ENCODE data around the gene ECT2L. TPM values are rescaled to one million over a fixed set of nuclear protein-coding genes. Genes with fewer than 3 reads are reported as not detected.
A peak's percentile ranks its signal among the peaks of the same experiment; 100 is the strongest.

The ECT2L gene
- total RNA-seq, 1 experiment from 2014 or later: not detected

DNA sequence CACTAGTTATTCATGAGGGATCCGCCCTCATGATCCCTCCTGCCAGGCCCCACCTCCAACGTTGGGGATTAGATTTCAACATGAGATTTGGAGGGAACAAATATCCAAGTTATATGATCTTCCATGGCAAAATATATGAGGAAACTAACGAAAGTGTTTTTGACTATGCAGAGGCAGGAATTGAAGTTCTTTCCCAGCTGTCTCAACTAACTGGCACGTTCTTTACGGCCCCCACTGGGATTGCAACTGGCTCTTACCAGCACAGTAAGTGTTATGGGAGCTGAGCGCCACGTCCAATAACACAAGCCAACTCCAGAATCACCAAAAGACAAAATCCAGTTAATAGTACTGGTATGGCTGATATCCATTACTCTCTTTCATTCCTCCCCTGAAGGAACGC lies 66.6 kb downstream of the ECT2L start:
- no peak for DNase-seq (ENCODE audit: low read depth)

DNA sequence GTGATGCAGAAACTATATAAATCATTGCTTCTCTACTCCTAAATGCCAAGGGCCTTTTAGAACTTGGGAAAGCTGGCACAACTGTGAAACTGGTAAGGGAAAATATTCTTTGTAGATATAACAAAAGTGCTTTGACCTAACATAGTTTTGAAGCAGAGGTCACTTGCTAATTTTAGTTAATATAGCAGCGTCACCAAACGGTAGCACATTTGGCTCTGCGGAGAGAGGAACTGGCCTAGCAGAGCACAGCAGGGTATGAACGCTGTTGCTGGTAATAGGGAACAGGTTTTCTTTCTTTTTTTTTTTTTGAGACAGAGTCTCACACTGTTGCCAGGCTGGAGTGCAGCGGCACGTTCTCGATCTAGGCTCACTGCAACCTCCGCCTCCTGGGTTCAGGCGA lies 67.4 kb downstream of the ECT2L start:
- no peak for DNase-seq (ENCODE audit: low read depth)

DNA sequence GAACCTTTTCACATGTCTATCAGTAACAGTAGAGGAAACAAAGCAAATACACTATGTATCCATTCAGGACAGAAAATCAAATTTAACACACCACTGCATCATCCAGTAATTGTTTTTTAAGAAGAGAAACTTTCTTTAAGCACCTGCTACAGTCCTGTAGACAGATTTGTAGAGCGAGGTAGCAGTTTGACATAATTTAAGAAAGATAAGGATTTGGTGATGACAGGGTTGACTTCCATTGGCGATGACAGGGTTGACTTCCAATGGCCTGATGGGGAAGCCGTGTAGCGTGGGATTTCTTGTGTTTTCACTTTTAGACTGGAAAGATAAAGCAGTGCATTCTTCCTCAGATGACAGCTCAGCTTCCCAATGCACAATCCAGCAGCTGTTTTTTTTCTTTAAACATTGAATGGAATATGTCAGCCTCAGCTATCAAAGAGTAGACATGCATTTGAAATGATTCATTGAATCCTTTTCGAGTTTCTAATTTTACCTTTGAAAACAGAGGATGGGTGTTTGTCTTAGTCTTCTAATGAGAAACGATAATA lies 68.5 kb downstream of the ECT2L start:
- DNase-seq (ENCODE audit: low read depth): no peak

DNA sequence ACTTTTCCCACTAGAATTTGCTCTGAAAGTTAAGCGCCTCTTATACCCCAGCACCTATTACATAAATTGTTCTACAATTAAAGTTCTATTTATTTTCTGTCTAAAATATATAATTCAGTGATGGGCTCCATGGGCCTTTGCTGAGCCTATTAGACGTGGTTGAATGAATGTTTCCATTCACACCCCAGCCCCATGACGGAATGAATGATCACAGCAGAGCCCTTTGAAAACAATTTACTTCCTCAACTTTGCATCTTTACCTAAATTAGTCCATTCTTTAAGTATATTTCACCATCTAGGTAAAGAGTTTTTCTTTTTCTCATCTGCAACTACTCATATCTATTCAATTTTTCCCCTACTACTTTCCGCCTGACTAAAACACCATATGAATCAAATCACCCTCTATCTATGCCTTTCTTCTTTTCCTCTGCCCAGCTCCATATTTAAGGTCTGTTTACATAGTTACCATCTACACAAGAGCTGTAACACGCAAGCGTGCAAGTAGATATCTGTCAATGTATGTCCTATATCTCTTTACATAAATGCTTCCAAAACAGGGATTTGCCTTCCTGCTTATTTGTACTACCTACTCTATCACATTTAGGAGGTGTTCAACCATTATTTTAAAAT lies 69.7 kb downstream of the ECT2L start:
- no peak for DNase-seq (ENCODE audit: low read depth)

DNA sequence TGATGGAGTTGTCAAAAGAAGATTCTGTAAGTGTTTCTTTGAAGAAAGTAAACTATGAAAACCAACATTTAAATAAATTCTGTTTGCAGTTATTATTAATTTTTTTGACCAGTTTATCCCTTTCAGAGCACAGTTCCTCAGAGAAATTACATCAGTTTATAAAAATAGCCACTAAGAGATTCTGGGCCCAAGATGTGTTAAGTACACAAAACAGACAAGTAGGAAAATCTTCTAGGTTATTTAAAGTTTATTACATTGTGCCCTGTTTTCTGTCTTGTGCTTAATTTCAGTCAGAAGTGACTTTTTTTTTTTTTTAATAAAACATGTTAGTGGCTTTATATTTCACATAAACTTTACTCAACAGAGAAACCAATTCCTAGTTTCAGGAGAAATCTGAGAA lies 72.3 kb downstream of the ECT2L start:
- DNase-seq (ENCODE audit: low read depth): no peak

DNA sequence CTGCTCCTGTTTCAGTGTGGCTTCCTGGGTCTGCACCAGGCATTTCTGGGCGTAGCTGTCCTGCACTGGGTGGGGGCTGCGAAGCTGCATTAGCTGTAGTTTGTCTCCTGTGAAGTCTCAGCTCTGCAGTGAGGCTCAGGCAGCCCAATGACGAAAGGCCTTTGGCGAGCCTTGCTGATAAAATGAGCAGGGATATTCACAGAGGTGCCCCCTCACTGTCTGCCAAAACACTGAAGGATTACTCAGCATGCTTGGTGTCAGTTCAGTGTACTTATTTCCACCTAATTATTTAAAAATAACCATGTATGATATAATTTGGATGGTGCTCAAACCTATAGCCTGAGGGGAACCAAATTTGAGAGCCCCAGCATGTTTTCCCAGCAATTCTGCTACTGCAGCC lies 73.5 kb downstream of the ECT2L start:
- no peak for DNase-seq (ENCODE audit: low read depth)

DNA sequence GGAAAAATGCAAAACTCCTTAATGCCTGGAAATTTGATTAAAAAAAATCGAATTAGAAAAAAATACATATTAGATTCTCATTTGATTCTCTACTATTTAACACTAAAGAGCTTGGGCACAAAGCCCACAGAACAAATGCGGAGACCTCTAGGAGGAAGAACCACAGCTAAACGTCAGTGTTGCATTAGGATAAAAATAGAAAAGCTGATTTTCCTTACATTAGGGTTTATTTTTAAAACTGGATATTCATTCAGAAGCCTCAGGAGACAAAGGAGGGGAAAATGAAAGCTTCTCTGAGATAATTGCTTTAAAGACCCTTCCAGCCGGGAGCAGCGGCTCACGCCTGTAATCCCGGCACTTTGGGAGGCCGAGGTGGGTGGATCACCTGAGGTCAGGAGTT lies 77.3 kb downstream of the ECT2L start:
- no peak for DNase-seq (ENCODE audit: low read depth)

DNA sequence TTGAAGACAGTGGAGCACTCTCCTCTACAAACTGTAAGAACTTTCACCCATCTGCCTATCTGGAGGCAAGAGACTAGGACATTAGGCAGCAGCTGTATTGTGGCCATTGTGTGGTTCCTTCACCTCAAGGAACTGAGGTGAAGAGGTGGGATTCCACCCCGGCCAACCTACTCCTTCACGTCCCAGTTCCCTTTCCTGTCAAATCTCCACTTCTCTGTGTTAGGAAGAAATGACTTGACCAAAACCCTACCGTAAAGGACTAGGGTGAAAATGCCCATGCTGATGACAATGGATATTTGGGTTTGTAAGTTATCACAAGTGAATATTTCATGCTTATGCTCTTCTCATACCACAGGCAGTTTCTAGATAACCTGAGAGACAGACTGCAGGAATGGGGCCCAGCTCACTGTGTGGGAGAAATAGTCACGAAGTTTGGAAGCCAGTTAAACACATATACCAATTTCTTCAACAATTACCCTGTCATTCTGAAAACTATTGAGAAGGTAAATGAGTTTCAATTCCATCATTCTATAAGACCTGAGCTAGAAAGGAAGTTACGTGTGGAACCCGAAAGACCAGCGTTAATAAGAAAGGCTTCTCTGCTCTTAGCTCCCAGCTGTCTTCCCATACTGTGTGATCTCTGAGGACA lies 86.6 kb downstream of the ECT2L start:
- DNase-seq (ENCODE audit: low read depth): no peak

DNA sequence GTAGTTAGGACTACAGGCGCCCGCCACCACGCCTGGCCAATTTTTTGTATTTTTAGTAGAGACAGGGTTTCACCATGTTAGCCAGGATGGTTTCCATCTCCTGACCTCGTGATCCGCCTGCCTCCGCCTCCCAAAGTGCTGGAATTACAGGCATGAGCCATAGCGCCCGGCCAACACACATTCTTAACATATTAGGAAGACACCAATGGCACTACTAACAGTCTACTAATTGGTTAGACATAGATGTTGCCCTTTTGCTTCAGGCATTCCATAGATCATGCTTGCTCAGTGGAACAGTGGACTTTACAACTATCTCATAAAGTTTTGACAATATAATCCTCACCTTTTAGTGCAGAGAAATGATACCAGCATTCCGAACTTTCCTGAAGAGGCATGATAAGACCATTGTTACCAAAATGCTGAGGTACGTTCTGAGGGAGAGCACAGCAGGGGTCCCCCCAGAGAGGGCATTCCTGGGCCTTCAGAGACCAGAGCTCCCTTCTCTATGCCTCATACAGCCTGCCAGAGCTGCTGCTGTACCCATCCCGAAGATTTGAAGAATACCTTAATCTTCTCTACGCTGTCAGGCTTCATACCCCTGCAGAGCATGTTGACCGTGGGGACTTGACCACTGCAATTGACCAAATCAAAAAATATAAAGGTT lies 89.4 kb downstream of the ECT2L start:
- no peak for DNase-seq (ENCODE audit: low read depth)

DNA sequence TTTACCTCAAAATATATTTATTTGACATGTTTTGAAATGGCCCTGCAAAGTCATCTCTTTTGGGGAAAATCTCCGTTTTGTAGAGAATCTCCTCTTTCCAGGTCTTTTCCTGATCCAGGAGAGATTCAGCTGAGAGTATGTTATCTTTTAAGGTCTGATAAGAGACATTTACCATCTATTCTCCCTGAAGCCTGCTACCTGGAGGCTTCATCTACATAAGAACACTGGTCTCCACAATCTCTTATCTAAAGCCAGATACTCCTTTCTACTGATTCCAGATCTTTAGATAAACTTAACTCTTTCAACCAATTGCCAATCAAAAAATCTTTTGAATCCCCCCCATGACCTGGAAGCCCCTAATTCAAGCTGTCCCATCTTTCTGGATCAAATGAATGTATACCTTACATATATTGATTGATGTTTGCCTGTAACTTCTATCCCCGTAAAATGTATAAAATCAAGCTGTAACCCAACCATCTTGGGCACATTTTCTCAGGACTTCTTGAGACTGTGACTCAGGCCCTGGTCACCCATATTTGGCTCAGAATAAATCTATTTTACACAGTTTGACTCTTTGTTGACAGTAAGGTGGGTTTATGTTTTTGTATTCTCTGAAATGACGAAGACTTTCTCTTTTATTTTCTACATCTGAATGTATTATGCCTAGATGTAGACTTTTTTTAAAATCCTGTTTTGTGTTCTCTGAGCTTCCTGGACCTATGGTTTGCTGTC lies 95.5 kb downstream of the ECT2L start:
- DNase-seq (ENCODE audit: low read depth): peak; percentile 58

DNA sequence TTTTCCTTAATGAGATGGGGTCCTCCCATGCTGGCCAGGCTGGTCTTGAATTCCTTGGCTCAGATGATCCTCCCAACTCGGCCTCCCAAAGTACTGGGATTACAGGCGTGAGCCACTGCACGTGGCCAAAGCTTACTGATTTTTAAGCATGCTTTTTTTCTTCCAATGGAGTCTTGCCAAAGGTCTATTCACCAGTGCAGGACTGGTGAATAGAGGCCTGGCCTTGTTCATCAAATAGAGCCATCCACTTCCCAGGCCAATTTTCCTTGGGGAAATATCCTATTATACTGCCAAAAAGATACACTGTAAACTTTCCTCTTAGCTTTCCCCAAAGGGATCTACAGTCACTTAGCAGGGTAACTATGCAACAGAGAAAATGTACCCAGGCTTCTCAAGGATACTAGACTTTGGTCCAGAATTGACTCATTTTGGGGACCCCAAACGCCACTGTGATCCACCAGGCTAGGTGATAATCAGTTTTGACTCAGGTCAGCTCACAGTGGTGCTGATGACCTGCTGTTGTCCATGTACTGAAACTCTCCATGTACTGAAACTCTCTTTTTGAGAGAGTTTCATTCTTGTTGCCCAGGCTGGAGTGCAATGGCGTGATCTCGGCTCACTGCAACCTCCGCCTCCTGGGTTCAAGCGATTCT lies 100.3 kb downstream of the ECT2L start:
- DNase-seq (ENCODE audit: low read depth): no peak

DNA sequence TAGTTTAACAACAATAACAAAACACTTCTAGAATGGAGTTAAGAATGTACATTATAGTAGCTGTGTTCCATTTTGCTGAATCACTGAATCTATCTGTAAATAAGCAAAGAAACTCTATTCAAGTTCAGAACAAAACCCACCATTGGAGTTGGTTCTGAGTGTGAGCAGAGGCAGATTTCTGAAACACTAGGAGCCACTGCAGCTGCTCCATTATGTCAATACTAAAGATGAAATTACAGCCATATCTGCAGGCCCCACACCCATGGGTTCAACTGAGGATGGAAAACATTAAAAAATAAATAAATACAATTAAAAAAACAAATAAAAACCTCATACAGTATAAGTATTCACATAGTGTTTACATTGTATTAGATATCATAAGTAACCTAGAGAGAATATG lies 101.1 kb downstream of the ECT2L start:
- no peak for DNase-seq (ENCODE audit: low read depth)

DNA sequence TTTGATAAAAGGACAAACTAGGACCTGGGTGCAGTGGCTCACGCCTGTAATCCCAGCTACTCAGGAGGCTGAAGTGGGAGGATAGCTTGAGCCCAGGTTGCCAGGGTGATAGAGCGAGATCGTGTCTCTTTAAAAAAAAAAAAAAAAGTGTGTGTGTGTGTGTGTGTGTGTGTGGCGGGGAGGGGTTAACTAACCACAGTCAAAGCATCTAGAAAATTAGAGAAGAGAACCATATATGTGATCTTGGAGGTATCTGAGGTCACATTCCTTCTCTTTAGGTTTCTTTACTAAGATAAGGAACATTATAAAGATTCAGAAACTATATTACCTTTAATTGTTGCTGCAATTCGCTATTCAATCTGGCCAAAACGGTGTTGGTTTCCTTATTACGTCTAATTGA lies 111.3 kb downstream of the ECT2L start:
- no peak for DNase-seq (ENCODE audit: low read depth)

DNA sequence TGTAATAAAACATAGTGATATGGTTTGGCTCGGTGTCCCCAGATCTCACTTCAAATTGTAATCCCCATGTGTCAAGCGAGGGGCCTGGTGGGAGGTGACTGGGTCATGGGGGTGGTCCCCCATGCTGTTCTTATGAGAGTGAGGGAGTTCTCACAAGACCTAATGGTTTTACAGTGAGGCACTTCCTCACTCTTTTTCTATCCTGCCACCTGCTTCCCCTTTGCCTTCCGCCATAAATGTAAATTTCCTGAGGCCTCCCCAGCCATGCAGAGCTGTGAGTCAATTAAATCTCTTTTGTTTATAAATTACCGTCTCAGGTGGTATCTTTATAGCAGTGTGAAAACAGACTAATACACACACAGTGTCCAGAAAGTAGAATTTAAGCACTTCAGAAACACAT lies 113.6 kb downstream of the ECT2L start:
- no peak for DNase-seq (ENCODE audit: low read depth)

DNA sequence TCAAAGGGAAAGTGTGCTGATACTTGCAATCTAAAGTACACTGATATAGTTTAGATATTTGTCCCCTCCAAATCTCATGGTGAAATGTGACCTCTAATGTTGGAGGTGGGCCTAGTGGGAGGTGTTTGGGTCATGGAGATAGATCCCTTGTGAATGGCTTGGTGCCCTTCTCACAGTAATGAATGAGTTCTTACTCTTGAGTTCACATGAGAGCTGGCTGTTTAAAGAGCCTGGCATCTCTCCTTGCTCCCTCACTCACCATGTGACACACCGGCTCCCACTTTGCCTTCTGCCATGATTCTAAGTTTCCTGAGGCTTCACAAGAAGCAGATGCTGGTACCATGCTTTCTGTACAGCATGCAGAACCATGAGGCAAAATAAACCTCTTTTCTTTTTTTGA lies 114.1 kb downstream of the ECT2L start:
- no peak for DNase-seq (ENCODE audit: low read depth)

DNA sequence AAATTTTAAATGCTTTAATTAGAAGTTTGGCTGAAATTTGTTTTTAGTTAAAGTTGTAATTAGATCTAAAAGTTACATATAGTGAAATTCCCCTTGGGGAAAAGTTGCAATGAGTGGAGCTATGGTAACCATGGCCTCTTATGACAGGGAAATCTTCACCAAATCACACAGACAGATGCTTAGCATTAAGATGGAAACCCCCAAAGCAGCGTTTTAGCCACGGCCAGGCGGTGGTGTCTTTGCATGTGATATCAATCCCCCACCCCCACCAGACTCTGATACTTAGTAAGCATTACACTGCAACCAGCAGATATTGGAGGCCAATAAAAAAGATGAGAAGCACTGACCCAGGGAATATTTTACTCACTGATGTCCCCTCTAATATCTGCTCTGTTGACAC lies 116.4 kb downstream of the ECT2L start:
- DNase-seq (ENCODE audit: low read depth): no peak

DNA sequence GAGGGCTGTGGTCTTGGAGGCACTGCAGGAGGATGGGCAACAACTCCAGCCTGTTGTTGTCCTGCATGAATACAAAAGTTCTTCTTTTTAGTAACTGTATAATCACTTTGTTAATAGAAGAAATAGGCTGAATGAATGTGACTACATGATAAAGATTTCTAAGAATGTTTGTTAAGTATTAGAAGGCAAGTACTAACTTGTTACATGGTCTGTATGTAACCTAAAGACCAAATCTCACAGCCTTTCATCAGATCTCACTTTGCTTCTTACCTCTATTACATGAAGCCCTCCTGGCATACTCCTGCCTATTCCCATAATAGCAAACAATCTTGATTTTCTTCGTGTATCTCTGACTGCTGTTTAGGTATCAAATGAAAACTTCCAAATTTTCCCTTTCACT lies 118.8 kb downstream of the ECT2L start:
- DNase-seq (ENCODE audit: low read depth): no peak

DNA sequence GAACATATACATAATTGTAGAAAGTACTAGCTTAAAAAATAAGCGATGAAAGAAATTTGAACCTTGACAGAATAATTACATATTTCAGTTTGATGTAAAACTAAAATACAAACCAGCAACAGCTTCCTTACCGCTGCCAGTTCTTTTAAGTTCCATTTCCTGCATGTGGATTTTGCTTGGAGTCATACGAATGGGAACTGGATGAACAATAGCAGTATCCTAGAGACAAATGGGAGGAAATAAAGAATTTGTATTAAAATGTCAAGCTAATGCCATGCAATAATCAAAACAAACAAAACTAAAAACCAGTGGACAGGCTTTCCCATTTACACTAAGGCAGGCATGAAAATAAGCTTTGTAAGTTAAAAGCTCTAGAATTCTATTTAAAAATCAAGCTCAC lies 125.0 kb downstream of the ECT2L start:
- no peak for DNase-seq (ENCODE audit: low read depth)

DNA sequence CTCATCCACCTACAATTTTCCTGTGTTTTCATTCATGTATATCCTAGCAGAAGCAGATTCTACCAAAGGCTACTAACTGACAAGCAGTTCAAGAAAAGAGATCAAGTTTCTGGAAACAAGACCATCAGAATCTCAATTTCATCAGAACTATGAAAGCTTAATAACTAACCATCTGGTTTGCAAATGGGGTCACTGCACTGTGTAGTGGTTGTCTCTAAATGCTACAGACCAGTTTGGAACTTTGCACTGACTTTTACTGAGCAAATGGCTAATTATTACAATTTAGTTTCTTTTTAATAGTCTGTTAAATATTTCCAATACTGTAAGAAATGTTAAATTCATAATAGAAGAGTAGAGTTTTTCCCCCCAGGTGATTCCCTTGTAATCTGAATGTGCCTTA lies 127.7 kb downstream of the ECT2L start:
- DNase-seq (ENCODE audit: low read depth): no peak

DNA sequence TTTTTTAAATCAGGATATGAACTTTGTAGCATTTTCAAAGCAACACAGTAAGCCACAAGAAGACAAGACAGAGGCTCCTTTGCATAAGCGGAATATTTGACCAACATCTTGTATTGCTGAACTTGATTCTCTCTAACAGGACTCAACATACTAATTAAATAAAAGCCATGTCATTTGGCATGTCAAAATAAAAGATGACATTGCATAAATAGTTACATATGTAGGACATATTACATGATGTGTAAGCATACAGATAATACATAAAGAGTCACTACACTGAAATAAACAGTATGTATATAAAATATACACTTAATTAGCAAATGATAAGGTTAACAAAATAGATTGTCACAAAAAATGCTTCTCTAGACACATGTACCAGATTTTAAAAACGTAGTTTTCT lies 129.9 kb downstream of the ECT2L start:
- DNase-seq (ENCODE audit: low read depth): no peak

DNA sequence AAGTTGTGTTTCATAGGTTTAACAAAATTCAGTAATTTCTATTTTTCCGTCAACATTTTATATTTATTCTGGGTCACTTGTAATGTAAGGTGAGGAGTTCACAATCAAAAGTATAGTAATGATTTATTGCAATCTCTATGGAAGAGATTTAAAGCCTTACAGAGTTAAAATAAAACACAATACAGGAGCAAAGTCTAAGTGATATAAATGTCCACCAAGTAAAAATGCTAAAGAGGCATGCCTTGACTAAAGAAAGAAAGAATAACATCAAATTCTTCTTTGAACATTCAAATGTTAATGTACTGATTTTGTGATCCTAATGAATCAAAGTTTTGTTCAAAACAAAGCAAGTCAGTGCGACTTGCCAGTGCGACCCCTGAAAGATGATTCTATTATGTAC lies 130.7 kb downstream of the ECT2L start:
- no peak for DNase-seq (ENCODE audit: low read depth)

DNA sequence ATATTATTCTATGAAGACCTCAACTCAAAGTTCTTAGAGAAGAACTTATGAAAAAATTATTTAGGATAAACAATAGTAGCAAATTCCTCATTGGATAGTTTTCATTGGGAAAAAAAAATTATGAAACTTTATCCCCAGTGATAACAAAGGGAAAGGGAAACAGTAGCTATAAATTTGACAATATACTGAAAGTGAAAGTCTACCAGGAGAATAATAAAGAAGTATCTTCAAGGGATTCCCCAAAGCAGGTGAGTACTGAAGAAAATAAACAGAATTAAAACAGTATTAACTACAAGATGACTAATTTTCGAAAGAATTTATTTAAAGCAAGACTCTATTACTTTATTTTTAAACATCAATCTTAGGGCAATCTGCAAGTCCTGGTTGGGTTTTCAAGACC lies 135.8 kb downstream of the ECT2L start:
- DNase-seq (ENCODE audit: low read depth): no peak
